Stimulated activated CD8-positive, alpha-beta memory T cell treated with anti-CD3 and anti-CD28 coated beads, Interleukin-12 subunit alpha, Interleukin-12 subunit beta, amount 100 ng/mL, for 1 hour (primary cell): ENCODE data around the gene RAET1E.
"Not testable (repeated sequence)": the region's sequence is repeated elsewhere in the genome, so short reads cannot be mapped to it uniquely, and the experiment has no call there.

ENCODE experiments used
- DNase-seq: peaks from one replicate; pipeline ENCODE4 v3.0.0-alpha.2; 2020; ENCODE audit warnings: low read depth

Gene RAET1E

DNA sequence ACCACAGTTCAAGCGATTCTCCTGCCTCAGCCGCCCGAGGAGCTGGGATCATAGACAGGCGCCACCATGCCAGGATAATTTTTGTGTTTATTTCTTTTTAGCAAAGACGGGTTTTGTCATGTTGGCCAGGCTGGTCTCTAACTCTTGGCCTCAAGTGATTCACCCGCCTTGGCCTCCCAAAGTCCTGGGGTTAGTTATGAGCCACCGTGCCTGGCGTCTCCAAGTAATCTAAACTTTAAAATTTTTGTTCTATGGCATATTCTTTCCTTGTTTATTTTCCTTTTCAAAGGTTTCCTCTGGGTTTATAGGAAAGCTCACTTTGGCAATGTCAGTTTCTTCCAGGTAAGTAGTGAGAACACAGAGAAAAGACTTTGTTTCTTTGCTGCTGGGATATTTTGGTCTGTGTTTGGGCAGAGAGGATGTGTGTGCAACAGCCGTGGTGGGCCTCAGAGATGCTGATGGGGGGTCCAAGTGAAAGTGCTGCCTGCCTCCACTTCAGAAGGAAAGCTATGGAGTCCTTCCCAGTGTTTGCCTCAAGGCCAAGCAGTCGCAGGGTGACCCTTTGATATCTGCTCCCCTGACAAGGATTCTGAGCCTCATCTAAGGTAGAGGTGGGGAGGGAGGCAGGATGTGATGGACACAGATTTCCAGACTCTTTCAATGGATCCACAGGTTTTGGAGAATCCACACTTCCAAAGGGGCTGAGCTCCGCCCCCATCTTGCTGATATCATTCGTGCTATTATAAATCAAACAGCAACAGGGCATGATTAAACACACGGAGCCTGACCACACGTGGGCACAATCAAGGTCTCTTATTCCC, 36.1 kb downstream of the RAET1E start:
- no peak for DNase-seq

DNA sequence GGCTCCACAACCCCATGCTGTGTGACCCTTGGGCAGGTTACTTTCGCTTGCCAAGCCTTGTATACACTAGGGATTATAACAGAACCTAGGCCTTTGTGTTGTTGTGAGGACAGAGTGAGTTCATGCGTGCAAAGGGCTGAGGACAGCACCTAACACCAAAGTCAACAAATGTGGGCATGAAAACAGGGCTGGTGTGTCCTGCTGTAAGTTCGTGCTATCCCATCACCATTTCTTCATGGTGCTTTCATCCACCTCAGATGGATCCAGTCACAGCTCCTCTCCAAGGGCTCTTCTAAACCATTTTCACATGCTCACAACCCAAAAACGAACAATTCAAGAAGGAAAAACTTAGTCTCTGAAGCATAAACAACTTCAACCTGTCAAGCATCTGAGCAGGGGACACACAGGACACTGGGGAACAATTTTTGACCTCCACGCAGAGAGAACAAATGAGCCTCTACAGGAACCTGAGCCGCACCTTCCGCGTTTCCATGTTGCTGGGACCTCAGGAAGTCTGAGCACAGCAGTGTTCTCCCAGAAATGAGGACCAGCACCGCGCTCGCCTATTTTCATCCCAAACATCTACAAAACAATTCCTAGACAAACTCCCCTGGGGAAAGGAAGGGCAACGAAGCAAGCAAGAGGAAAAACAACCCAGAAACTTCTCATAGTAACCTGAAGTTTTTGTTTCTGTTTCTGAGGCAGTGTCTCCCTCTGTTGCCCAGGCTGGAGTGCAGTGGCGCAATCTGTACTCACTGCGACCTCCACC, 36.9 kb downstream of the RAET1E start:
- no peak for DNase-seq

DNA sequence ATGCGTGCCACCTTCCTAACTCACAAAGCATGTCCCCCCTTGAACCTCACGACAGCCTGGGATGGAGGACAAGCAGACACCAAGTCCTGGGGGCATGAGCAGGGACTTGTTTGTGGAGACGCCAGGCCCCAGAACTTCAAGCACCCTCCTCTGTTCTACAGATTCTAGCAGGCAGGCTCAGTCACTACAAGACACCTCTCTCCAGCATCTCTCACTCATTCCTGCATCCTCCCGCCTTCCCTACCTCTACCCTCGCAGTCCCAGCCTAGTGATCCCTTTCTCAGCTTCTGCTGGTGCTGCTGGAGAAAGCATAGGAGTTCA, 37.4 kb downstream of the RAET1E start:
- no peak for DNase-seq

DNA sequence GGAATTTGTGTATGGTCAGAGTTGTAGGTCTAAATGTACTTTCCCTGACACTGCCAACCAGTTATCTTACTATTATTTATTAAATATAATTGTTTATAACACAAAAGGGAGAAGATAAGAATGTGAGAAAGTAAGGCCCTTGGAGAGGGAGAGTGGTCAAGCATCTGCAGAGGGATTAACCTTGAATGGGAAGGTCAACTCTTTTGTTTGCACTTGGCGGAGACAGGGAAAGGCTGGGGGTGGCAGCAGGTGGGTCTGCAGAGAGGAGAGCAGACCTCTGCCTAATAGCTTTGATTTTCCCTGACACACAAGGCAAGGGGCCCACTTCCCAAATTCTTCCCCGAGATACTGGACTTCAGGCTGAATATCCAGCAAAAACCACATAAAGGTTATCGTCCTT, 38.0 kb downstream of the RAET1E start:
- no peak for DNase-seq

DNA sequence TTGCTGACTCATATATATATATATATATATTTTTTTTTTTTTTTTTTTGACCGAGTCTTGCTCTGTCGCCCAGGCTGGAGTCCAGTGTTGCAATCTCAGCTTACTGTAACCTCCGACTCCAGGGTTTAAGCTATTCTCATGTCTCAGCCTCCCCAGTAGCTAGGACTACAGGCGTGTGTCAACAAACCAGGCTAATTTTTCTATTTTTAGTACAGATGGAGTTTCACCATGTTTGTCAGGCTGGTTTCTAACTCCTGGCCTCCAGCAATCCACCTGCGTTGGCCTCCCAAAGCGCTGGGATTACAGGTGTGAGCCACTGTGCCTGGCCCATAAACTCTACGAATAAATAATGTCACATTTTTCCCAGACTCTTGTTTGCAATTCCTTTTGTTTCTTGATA, 38.5 kb downstream of the RAET1E start:
- DNase-seq = no peak

DNA sequence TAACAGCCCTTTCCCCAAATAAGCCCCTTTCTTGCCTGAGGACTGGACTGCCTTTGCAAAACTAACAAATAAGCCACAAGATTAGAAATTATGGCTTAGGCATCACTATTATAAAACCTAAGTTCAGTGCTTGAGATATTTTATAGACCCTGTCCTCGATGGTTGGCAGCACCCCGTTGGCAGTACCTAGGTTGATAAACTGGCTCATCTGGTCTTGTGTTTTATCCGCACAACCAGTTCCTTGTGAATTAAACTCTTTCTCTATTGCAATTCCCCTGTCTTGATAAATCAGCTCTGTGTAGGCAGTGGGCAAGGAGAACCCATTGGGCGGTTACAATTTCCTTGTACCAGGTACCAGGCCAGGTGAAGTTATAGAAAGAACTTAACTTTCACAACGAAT, 40.4 kb downstream of the RAET1E start:
- DNase-seq = no peak

DNA sequence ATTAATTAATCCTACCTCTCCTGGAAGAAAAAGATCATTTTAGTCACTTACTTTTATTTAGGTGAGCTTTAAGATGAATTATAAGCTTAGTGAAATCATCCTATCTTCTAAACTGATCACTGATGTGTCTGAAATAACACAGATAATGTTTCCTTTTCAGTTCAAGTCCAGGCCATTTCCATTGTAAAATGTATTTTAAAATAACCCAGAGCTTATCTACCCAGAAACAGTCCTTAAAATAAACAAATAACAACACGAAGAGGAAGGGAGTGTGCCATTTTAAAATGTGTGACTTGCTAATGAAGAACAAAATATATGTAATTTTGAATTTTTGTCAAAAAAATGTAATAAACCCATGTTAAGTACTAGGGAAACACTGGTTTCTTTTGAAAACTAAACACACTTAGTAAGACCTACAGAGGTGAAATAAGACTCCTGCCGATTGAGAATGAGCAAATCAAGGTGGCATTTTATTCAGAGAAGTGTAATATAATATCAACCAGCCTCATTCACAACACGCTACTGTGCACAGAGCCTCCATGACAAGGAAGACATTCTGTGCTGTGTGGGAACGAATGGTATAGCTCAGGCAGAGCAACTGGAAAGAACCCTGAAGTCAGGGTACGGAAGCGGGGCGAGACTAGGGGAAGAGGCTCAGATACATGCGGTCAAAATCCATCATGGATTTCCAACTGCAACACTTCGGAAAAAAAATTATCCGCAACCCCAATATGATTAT, 41.5 kb downstream of the RAET1E start:
- DNase-seq = no peak

DNA sequence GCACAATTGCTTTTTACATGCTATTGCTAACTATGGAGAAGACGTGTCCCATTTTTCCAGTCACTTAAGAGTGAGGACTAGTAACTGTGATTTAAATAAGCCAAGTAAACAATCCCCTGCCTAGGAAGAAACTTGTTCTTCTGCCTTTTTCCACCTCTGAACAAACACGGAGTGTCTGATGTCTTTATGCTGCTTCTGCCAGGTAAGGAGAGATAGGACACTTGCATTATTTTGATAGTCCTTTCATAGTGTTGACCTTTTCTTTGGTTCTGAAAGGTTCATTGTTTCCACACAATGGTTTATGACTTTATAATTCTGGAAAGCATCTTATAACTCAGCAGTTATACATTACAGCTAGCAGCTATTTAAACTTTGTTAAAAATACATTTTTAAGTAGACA, 42.2 kb downstream of the RAET1E start:
- DNase-seq = no peak

DNA sequence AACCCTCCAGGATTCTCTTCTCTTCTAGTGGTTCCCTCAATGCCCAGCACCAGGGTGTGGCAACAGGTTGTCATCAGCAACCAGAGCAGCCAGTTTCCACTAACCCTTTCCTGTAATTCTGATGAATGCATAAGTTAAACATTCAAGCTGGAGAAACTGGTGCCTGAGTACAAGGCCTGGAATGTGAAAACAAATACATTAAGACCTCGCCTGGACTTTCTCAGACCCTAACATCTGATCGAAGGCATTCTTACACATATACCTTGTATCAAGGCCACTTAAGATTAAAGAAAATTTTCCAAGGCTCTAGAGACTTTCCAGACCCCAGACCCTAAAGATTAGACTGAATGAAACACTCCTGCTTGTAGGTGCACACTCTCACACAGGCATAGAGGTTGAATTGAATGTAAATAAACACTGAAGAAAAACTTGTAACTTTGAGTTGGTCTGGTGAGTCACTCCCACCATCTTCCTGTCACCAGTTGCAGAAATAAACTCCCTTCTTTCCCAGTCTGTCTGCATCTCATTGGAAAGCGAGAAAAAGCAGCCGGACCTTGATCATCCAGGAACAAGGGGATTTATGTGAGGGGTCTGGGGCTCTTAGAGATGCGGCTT, 42.8 kb downstream of the RAET1E start:
- DNase-seq = no peak

DNA sequence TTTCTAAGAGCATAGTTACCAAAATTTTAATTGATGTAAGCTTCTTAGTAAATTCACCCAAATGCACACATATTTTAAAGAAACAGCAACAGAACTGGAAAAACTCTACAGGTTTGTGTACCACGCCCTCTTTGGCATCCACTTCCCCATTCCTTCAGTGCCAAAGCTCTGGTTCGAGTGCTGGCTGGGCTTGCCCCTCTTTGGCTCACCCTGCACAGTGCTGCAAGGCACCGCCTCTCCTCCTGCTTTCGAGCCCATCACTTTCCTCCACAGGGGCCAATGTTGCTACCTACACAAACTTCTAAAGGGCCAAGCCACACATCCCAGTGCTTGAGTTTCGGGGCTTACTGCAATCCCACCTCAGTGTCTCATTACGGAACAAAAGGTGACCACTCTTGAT, 43.4 kb downstream of the RAET1E start:
- no peak for DNase-seq

DNA sequence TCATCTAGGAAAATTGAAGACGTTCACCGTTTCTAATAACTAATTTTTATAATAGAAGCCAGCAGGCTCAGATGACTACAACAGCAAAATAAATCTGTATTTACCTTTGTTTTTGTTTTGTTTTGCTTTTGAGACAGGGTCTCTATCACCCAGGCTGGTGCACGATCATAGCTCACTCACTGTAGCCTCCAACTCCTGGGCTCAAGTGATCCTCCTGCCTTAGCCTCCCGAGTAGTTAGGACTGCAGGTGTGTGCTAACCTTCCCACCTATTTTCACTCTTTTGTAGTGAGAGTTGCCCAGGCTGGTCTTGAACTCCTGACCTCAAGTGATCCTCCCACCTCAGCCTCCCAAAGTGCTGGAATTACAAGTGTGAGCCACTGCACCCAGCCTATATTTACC, 43.9 kb downstream of the RAET1E start:
- not testable (repeated sequence) for DNase-seq

DNA sequence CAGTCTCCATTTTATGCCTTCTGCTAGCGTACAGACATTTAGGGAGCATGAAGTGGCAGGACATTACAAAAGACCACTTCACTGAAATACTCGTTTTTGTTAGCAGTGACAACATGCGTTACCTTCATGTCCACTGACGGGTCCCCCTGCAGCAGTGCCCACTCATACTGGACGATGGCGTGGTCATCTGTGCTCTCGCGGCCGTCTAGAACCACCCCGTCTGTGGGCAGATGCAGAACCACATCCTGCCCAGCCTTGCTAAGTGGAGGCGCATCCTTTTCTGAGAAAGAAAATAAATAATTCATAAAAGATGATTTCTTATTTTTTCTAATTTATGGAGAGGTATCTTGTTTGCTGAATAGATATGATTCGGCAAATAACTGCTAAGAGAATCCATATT, 45.0 kb downstream of the RAET1E start:
- no peak for DNase-seq

DNA sequence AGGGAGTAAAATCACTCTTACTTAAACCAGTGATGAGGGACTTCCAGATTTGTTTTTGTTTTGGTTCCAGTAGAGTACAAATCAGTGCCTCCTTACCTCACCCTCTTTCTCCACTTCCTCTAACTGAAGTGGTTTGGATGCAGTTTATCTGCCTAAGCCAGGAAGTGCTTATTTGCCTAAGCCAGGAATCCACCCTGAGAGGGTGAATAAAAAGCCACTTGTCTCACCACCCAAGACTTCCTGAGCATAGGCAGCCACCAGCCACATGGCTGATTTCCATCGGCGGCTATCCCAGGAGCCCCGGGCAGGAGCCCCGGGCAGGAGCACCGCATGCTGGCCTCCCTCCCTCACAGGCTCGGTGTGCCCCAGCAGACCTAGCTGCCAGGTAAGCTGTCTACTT, 45.7 kb downstream of the RAET1E start:
- no peak for DNase-seq

DNA sequence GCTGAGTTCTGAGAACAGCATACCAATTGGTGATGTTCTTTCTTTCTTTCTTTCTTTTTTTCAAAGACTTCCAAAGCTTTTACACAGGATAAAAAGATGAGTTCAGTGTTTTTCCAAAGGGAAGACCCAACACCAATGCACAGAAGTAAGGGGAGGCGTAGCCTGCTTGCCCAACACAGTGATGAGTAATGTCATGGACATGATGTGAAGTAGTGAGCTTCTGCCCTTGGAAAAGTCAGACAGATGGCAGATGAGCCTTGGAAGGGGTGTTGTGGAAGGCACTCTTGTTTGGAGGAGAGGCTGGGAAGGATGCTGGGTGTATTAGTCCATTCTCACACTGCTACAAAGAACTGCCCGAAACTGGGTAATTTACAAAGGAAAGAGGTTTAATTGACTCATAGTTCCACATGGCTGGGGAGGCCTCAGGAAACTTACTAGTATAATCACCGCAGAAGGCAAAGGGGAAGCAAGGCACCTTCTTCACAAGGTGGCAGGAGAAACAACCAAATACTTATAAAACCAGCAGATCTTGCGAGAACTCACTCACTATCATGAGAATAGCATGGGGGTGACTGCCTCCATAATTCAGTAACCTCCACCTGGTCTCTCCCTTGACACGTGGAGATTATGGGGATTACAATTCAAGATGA, 46.3 kb downstream of the RAET1E start:
- no peak for DNase-seq

DNA sequence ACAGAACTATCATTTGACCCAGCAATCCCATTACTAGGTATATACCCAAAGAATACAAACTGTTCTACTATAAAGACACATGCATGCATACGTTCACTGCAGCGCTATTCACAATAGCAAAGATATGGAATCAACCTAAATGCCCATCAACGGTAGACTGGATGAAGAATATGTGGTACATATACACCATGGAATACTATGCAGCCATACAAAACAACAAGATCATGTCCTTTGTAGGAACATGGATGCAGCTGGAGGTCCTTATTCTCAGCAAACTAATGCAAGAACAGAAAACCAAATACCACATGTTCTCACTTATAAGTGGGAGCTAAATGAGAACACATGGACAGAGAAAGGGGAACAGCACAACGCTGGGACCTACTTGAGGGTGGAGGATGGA, 49.6 kb downstream of the RAET1E start:
- DNase-seq = not testable (repeated sequence)
